ENCODE data around the gene TECTB.

TECTB gene

DNA sequence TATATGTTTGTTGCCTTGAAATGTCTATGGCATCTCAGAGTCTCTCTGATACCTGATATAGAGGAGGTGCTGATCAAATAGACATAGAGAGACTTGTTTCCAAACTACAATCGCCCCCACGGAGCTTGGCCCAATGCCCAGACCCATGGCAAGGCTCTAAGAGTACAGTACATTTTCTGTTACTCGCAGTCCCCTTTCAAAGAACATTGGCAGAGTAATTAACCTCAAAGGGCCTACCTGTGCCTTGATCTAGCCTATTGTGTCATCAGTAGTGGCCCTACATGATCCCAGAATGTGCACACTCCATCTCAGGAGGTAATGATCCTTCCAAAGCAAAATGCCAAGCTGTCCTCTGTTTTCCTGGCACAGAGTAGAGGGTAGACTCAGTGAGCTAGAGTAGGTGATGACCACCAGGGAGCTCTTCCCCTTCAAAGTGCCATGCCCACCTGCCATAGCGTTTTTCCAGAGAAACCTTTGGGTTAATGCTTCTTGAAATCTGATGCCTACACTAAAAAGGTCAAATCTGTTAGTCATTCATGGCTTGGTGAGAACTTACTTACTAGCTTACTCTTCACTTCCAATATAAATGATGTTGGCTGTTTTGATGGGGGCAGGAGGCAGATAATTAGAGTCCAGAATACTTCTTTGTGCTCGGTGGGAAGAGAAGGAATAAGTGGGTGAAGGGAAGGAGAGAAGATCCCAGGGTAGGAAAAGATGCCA, 49.5 kb downstream of the TECTB start:
- no peak overlapping the region for H2AFZ ChIP-seq (ENCODE audit: low read depth, low read length)
- H3K27ac ChIP-seq (ENCODE audit: low read length), result no peak overlapping the region

DNA sequence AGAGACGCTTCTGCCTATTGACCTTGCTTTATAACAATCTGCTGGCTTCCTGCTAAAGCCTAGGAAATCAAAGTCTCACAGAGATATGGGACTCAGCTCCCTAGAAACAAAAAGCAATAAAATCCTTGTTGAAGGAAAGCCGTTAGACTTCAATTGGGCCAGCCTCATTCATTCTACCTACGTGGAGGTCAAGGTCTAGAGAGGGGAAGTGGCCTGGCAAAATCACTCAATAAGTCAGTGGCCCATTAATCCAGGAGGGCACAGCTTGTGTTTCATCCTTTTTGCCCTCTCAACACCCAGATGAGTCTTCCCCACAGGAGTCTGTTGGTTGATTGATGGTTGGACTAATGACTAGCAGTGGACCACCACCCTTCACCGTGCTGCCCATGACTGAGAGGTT, 50.3 kb downstream of the TECTB start:
- H3K4me3 ChIP-seq (ENCODE audit: low read length), result no peak overlapping the region
- H3K27me3 ChIP-seq (ENCODE audit: low read depth, low read length), result peaks cover 3% of the 10 kb centered on the region; the same call in 1 of the 2 replicates
- H2AFZ ChIP-seq (ENCODE audit: low read depth, low read length), result no peak overlapping the region
- TF ChIP-seq, protein P1, sequence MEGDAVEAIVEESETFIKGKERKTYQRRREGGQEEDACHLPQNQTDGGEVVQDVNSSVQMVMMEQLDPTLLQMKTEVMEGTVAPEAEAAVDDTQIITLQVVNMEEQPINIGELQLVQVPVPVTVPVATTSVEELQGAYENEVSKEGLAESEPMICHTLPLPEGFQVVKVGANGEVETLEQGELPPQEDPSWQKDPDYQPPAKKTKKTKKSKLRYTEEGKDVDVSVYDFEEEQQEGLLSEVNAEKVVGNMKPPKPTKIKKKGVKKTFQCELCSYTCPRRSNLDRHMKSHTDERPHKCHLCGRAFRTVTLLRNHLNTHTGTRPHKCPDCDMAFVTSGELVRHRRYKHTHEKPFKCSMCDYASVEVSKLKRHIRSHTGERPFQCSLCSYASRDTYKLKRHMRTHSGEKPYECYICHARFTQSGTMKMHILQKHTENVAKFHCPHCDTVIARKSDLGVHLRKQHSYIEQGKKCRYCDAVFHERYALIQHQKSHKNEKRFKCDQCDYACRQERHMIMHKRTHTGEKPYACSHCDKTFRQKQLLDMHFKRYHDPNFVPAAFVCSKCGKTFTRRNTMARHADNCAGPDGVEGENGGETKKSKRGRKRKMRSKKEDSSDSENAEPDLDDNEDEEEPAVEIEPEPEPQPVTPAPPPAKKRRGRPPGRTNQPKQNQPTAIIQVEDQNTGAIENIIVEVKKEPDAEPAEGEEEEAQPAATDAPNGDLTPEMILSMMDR (IDR thresholded peaks at IDR 0.05; ENCODE audit: low read depth, low read length), result no peak
- no peak for TF ChIP-seq EZH2phosphoT487 (IDR thresholded peaks at IDR 0.05; ENCODE audit: low read depth)
- H3K27ac ChIP-seq (ENCODE audit: low read length), result no peak overlapping the region
- H3K4me1 ChIP-seq (ENCODE audit: low read length), result peaks cover 8% of the 10 kb centered on the region; the same call in 1 of the 2 replicates
- no peaks in the 10 kb centered on the region for H3K9me3 ChIP-seq (ENCODE audit: insufficient read depth, low read length)
- no peaks in the 10 kb centered on the region for H4K20me1 ChIP-seq (ENCODE audit: insufficient read depth, low read length)
- H3K79me2 ChIP-seq (ENCODE audit: low read length), result no peaks in the 10 kb centered on the region
- H3K9ac ChIP-seq (ENCODE audit: low read length), result no peak overlapping the region
- no peak overlapping the region for H3K4me2 ChIP-seq (ENCODE audit: low read length)
- H3K36me3 ChIP-seq (replicated peaks; ENCODE audit: low read depth, low read length), result no peaks in the 10 kb centered on the region

More for the DNA sequence above, 49.5 kb downstream of the TECTB start:
- H3K4me1 ChIP-seq (ENCODE audit: low read length), result peaks cover 8% of the 10 kb centered on the region; the same call in 1 of the 2 replicates
- no peaks in the 10 kb centered on the region for H3K79me2 ChIP-seq (ENCODE audit: low read length)
- H3K36me3 ChIP-seq (replicated peaks; ENCODE audit: low read depth, low read length), result no peaks in the 10 kb centered on the region
- no peaks in the 10 kb centered on the region for H4K20me1 ChIP-seq (ENCODE audit: insufficient read depth, low read length)
- no peak overlapping the region for H3K4me3 ChIP-seq (ENCODE audit: low read length)
- H3K27me3 ChIP-seq (ENCODE audit: low read depth, low read length), result peaks cover 3% of the 10 kb centered on the region; the same call in 1 of the 2 replicates
- H3K9me3 ChIP-seq (ENCODE audit: insufficient read depth, low read length), result no peaks in the 10 kb centered on the region
- no peak overlapping the region for H3K9ac ChIP-seq (ENCODE audit: low read length)
- TF ChIP-seq, protein P1 (IDR thresholded peaks at IDR 0.05; ENCODE audit: low read depth, low read length), result no peak
- H3K4me2 ChIP-seq (ENCODE audit: low read length), result no peak overlapping the region

DNA sequence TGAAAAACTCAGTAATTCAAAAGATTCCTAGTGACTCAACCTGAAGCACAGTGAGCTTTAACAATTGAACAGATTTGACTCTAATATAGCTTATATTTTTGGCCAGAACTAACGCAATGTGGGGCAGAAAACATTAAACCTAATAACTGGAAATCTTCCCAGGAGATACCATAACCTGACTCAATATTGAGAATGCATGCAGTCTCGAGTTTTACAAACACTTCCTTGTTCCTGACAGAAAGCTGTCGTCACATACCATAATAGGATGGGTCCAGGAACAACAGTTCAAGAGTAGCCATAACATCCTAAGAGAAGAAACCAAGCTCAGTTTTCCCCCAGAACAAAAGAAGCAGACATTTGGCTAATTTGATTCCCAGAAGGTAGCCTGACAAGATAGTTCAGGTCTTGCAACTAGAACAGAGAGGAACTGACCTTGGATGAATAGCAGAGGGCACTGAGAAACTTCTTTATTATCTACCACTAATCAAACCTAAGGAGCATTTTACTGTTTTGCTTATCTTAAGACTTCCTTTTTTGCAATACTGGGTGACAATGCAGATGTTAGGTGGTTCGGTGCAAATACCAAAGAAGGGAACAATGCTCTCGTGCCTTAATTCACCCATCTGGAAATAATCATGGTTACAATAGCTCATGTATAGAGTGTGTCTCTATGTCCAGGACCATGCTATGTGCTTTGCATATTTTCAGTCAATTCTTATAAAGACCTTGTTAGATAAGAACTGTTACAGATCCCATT, 52.1 kb downstream of the TECTB start:
- Histone ChIP-seq H3K4me2 (ENCODE audit: low read length) (no peak overlapping the region), H3K4me1 (ENCODE audit: low read length) (peaks cover 6% of the 10 kb centered on the region; the same call in 1 of the 2 replicates), H3K4me3 (ENCODE audit: low read length) (no peak overlapping the region), H3K27ac (ENCODE audit: low read length) (no peak overlapping the region), H3K36me3 (replicated peaks; ENCODE audit: low read depth, low read length) (no peaks in the 10 kb centered on the region), H2AFZ (ENCODE audit: low read depth, low read length) (peak overlapping the region; percentile 70; the same call in 1 of the 2 replicates), H3K9ac (ENCODE audit: low read length) (no peak overlapping the region), H4K20me1 (ENCODE audit: insufficient read depth, low read length) (no peaks in the 10 kb centered on the region), H3K79me2 (ENCODE audit: low read length) (no peaks in the 10 kb centered on the region), H3K9me3 (ENCODE audit: insufficient read depth, low read length) (no peaks in the 10 kb centered on the region), H3K27me3 (ENCODE audit: low read depth, low read length) (peaks cover 3% of the 10 kb centered on the region; the same call in 1 of the 2 replicates)
- TF ChIP-seq, protein P1 (IDR thresholded peaks at IDR 0.05; ENCODE audit: low read depth, low read length), result no peak
- TF ChIP-seq EZH2phosphoT487 (IDR thresholded peaks at IDR 0.05; ENCODE audit: low read depth), result no peak

DNA sequence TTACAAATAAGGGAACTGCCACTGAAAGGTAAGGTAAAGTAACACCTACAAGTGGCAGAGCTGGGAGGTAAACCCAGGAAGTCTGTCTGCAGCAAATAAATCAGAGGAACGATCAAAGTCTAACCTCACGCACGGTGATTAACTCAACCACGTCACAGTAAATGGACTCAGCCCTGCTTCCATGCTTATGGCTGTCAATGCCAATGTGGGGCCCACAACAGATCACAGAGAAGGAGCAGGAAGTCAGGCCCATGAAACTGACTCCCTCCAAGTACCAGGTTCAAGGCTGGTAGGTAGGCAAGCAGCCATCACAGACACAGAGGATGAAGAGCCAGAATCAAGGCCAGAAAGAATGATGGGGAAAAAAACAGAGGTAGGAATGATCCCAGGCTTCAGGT, 52.7 kb downstream of the TECTB start:
- Histone ChIP-seq H3K4me3 (ENCODE audit: low read length) (no peak overlapping the region), H3K4me1 (ENCODE audit: low read length) (peaks cover under 1% of the 10 kb centered on the region; the same call in 1 of the 2 replicates), H4K20me1 (ENCODE audit: insufficient read depth, low read length) (no peaks in the 10 kb centered on the region), H3K4me2 (ENCODE audit: low read length) (no peak overlapping the region), H3K27ac (ENCODE audit: low read length) (no peak overlapping the region), H3K36me3 (replicated peaks; ENCODE audit: low read depth, low read length) (no peaks in the 10 kb centered on the region), H3K27me3 (ENCODE audit: low read depth, low read length) (peaks cover 3% of the 10 kb centered on the region; the same call in 1 of the 2 replicates), H2AFZ (ENCODE audit: low read depth, low read length) (no peak overlapping the region), H3K9me3 (ENCODE audit: insufficient read depth, low read length) (no peaks in the 10 kb centered on the region), H3K79me2 (ENCODE audit: low read length) (no peaks in the 10 kb centered on the region), H3K9ac (ENCODE audit: low read length) (no peak overlapping the region)
- no peak for TF ChIP-seq EZH2phosphoT487 (IDR thresholded peaks at IDR 0.05; ENCODE audit: low read depth)
- TF ChIP-seq, protein P1 (IDR thresholded peaks at IDR 0.05; ENCODE audit: low read depth, low read length), result no peak

All from OCI-LY3 (cell line).